Activated naive CD4-positive, alpha-beta T cell treated with anti-CD3 and anti-CD28 coated beads, Interleukin-2, amount 50 U/mL, for 72 hours (primary cell): ENCODE results near the gene APMAP. TPM values are rescaled to one million over a fixed set of nuclear protein-coding genes. Genes with fewer than 3 reads are reported as not detected.
"Not testable (repeated sequence)": the region's sequence is repeated elsewhere in the genome, so short reads cannot be mapped to it uniquely, and the experiment has no call there.

Source experiments
- ATAC-seq, 2 donors: fragments of 150-1000 bp; cut with Tn5 transposase; 2 replicates each; pipeline ENCODE4 v1.10.0; 2021; ENCODE audit warnings: mild to moderate bottlenecking in 2 of 2, moderate library complexity in 2 of 2
- DNase-seq, 2 donors: peaks; one replicate each; pipeline ENCODE4 v3.0.0; 2021 to 2022; ENCODE audit warnings: low spot score in 2 of 2
- H3K27ac Mint-ChIP-seq, 2 donors: one replicate each; pipeline ENCODE4 v1.8.0; 2022; ENCODE audit warnings: mild to moderate bottlenecking in 2 of 2, mixed read lengths in 2 of 2
- H3K36me3 Mint-ChIP-seq, 2 donors: one replicate each; pipeline ENCODE4 v1.8.0; 2022; ENCODE audit warnings: mixed read lengths in 2 of 2
- H3K9me3 Mint-ChIP-seq, 2 donors: one replicate each; pipeline ENCODE4 v1.8.0; 2022; ENCODE audit warnings: mixed read lengths in 2 of 2
- total RNA-seq, 2 donors: library from RNA; stranded (reverse); gene quantifications; one replicate each; pipeline ENCODE4 v1.2.3, GENCODE V29; 2022

Gene APMAP
- total RNA-seq, 2 donors from 2014 or later: 33.7 to 57.6 TPM

DNA sequence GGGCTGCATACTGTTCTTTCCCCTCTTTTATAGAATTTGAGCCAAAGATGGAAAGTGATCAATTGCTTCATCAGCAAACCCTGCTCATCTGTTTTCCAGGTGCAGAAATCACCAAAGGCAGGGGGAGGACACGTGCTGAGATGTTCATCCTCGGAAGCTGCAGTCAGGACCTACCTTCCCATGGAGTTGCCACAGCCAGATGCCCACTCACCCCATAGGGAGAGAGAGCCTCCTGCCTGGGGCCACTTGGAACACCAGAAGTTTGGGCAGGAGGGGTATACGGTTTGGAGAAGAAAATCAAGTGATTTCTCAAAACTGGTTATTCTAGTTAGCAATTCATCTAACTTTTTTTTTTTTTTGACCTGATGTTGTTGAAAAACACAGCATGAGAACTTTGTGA is 48.8 kb downstream of the APMAP start:
- ATAC-seq: no peak
- H3K9me3 Mint-ChIP-seq: peaks cover 28 to 60% of the 10 kb centered on the region in 2 donors

GRCh38 chr20:24943196-24943595 is 49.4 kb downstream of the APMAP start:
- DNase-seq (no peak), ATAC-seq (no peak)
- H3K9me3 Mint-ChIP-seq: peaks cover 28 to 60% of the 10 kb centered on the region in 2 donors
- H3K36me3 Mint-ChIP-seq: peaks cover 47 to 66% of the 10 kb centered on the region in 2 donors
- no peak overlapping the region for H3K27ac Mint-ChIP-seq

More for the DNA sequence above, 48.8 kb downstream of the APMAP start:
- no peak for DNase-seq
- Mint-ChIP-seq H3K36me3 (peaks cover 45 to 71% of the 10 kb centered on the region in 2 donors), H3K27ac (no peak overlapping the region)

- Mint-ChIP-seq H3K9me3 (peaks cover 24 to 60% of the 10 kb centered on the region in 2 donors), H3K36me3 (peaks cover 44 to 61% of the 10 kb centered on the region in 2 donors), H3K27ac (peak overlapping the region in 1 of 2 donors; percentile 46)
- no peak for DNase-seq
- no peak for ATAC-seq
Measured at GRCh38 chr20:24942679-24943078, 49.9 kb downstream of the APMAP start.

DNA sequence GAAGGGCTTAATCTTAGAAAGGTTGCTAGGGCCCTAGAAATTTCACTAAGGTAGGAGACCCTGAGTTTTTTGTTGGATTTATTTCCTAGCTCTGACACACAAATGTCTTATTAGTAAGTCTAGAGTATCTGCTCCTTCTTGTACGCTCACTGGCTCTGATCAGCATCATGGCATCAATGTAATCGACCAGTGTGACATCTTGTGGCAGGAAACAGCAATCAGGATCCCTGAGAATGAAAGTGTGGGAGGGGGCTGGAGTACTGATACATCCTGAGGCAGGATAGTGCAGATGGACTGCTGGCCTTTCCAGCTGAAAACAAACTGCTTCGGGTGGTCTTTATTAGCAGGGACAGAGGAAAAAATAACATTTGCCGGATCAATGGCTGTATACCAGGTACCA is 53.5 kb downstream of the APMAP start:
- DNase-seq (no peak), ATAC-seq (no peak)
- Mint-ChIP-seq H3K9me3 (peaks cover 4 to 35% of the 10 kb centered on the region in 2 donors), H3K27ac (no peak overlapping the region), H3K36me3 (peaks cover 17 to 37% of the 10 kb centered on the region in 2 donors)

GRCh38 chr20:24938498-24938897 is 54.1 kb downstream of the APMAP start:
- ATAC-seq (no peak), DNase-seq (no peak)
- H3K36me3 Mint-ChIP-seq: peaks cover 17 to 32% of the 10 kb centered on the region in 2 donors
- peaks cover 4 to 32% of the 10 kb centered on the region in 2 donors for H3K9me3 Mint-ChIP-seq
- H3K27ac Mint-ChIP-seq: no peak overlapping the region

DNA sequence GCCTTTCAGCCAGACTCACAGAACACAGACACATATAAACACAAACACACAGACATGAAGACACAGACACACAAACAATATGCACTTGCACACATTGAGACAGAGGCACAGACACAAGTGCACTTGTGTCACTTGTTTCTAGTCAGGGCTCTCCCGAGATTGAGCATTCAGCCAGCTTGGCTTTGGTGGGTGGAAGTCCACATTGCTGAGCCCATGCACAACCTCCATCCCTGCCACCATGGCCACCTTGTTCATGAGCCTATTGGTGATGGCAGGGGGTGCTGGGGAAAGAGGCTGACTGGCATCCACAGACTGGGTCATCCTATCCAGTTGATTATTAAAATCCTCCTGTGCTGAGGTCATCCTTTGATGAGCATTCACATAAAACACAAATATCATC is 55.0 kb downstream of the APMAP start:
- Mint-ChIP-seq H3K36me3 (peaks cover 17 to 35% of the 10 kb centered on the region in 2 donors), H3K9me3 (peaks cover 4 to 36% of the 10 kb centered on the region in 2 donors), H3K27ac (no peak overlapping the region)
- no peak for ATAC-seq
- no peak for DNase-seq

GRCh38 chr20:24936526-24937407 is 55.8 kb downstream of the APMAP start:
- Mint-ChIP-seq H3K36me3 (peaks cover 10 to 33% of the 10 kb centered on the region in 2 donors), H3K9me3 (peaks cover 4 to 33% of the 10 kb centered on the region in 2 donors)
- ATAC-seq: no peak

DNA sequence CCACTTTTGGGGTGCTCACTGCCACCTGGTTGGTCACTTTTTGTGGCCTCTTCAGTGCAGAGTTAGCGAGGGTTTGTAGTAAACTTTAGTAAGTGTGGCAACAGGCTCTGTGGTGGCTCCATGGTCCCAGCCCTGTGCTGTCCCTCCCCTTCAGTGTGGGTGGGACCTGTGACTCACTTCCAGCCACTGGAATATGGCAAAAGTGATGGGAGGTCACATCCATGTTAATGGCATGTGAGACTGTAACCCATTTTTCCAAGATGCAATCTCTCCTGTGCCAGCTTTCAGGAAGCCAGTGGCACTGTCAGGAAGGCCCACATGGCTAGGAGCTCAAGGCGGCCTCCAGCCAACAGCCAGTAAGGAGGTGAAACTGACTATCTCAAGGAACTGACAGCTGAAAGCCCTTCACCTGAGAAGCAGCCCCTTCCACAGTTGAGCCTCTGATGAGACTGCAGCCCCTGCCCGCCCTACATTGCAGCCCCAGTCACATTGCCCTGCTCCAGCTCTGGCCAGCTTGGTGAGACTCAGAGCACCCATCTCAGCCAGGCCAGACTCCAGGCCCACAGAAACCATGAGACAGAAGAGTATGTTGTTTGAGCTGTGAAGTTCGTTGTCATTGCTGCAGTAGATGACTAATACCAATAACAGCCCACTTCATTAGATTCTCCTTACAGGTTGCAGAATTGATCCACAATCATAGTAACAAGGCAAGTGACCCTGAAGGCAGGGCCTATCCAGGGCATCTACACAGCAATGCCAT is 56.6 kb downstream of the APMAP start:
- Mint-ChIP-seq H3K36me3 (peaks cover 9 to 25% of the 10 kb centered on the region in 2 donors), H3K9me3 (peaks cover 4 to 27% of the 10 kb centered on the region in 2 donors), H3K27ac (peak overlapping the region; percentile 29 to 59)
- no peak for DNase-seq
- peak; percentile 66 to 80 for ATAC-seq

More at GRCh38 chr20:24936526-24937407, 55.8 kb downstream of the APMAP start:
- H3K27ac Mint-ChIP-seq: peak overlapping the region; percentile 29 to 59
- DNase-seq: no peak

DNA sequence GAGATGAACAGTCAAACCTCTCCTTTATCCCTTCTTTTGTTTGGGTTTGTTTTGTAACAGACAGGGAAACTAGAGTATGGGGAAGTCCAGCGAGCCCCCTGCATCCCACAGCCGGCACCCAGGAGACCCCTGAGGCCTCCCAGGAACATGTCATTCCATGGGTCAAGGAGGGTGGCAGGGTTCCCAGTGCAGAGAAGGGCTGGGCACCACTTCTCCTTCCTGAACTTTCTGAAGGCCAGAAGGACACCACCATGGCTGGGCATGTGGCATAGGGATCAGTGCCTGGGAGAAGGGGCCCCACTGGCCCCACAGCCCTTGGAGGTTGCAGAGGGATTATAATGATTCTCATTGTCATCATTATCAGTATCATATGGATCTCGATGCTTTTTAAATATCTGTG is 57.4 kb downstream of the APMAP start:
- DNase-seq (no peak), ATAC-seq (no peak)
- no peak overlapping the region for H3K27ac Mint-ChIP-seq
- H3K36me3 Mint-ChIP-seq: peaks cover 4 to 17% of the 10 kb centered on the region in 2 donors
- peaks cover 0 to 20% of the 10 kb centered on the region in 2 donors for H3K9me3 Mint-ChIP-seq

DNA sequence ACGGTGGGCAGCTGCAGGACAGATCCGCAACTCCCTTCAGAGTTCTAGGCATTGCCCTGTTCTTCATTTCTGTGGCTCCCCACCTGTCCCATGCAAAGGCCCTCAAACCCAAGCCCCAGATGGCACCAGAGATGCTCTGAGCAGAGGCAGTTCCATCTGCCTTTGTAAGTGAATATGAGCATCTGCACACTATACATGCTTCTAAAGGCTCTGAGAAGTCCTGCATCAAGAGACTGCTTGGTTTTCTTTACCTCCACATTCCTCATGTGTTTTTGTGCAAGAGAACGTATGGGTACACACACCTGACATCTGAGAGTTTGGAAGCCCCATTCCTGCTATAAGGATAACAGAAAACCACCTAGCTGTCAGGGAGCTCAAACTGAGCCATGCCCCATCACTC is 57.8 kb downstream of the APMAP start:
- no peak for DNase-seq
- H3K36me3 Mint-ChIP-seq: peaks cover 4 to 16% of the 10 kb centered on the region in 2 donors
- no peak overlapping the region for H3K27ac Mint-ChIP-seq
- no peak for ATAC-seq
- peaks cover 0 to 20% of the 10 kb centered on the region in 2 donors for H3K9me3 Mint-ChIP-seq

DNA sequence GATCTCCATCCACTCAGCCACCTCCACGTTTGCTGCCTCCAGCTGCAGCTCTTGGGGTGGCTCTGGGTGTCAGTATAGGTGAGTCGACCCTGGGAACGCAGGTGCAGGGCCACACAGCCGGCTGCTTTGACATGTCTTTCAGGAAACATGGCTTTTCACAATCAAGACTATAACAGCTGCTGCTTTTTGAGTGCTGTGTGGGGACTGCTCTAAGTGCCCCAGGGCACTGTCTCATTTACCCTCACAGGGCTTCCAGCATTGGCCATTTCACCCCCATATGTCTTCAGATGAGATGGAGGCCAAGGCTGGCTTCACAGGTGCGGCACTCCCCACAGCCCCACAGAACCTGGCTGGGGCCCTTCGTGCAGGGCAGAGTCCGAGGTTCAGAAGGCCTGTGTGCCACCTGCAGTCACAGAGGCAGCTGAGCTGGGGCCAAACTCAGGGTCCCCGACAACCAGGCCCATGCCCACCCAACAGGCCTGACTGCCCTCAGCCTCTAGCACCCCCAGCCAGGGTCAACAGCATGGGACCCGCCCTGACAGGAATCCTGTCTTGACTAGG is 58.4 kb downstream of the APMAP start:
- ATAC-seq: no peak
- Mint-ChIP-seq H3K27ac (no peak overlapping the region), H3K9me3 (peaks cover 0 to 20% of the 10 kb centered on the region in 2 donors), H3K36me3 (peaks cover 4 to 16% of the 10 kb centered on the region in 2 donors)
- no peak for DNase-seq

DNA sequence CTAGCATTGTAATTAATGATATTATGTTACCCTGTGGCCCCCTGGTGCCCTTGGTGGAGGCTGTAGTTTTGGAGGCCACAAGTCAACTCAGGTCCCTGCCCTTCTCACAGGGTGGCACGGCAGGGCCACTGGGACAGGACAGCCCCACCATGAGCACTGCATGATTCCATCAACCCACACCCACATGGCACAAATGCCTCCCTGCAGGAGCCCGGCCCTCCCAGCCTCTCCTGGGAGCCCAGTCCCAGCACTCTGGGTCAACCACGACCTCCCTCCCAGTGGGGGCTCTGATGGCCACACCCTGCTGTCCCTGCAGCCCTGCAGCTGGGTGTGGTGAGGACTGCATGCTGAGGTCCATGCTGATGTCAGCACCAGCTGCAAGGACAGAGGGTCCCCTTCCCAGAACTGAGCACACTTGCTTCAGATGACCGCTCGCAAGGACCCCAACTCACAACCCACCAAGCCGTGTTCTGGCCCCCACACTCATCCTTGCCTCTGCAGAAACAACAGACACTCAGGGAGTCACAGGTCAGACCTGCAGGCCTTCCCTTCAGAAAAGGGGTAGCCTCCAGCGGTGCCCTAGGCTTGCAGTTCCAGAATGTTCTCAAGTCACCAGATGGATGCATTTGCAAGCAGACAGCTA is 59.2 kb downstream of the APMAP start:
- DNase-seq (no peak), ATAC-seq (no peak)
- H3K36me3 Mint-ChIP-seq: peaks cover 3 to 16% of the 10 kb centered on the region in 2 donors
- H3K27ac Mint-ChIP-seq: peak overlapping the region in 1 of 2 donors; percentile 25
- peaks cover 0 to 20% of the 10 kb centered on the region in 2 donors for H3K9me3 Mint-ChIP-seq

DNA sequence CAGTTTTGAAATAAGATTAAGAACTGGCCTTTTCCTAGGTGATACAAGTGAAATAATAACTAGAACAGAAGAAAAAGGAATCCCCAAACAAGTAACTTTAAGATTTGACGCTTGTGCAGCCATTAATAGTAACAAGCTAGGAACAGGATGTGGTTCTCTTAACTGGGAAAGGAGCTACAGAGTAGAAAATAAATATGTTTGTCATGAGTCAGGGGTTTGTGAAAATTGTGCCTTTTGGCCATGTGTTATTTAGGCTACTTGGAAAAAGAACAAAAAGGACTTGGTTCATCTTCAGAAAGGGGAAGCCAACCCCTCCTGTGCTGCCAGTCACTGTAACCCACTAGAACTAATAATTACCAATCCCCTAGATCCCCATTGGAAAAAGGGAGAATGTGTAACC is 60.7 kb downstream of the APMAP start:
- peaks cover 0 to 16% of the 10 kb centered on the region in 2 donors for H3K36me3 Mint-ChIP-seq
- not testable (repeated sequence) for ATAC-seq, DNase-seq
- H3K27ac Mint-ChIP-seq: peak overlapping the region; percentile 29 to 68
- peaks cover 0 to 14% of the 10 kb centered on the region in 2 donors for H3K9me3 Mint-ChIP-seq

DNA sequence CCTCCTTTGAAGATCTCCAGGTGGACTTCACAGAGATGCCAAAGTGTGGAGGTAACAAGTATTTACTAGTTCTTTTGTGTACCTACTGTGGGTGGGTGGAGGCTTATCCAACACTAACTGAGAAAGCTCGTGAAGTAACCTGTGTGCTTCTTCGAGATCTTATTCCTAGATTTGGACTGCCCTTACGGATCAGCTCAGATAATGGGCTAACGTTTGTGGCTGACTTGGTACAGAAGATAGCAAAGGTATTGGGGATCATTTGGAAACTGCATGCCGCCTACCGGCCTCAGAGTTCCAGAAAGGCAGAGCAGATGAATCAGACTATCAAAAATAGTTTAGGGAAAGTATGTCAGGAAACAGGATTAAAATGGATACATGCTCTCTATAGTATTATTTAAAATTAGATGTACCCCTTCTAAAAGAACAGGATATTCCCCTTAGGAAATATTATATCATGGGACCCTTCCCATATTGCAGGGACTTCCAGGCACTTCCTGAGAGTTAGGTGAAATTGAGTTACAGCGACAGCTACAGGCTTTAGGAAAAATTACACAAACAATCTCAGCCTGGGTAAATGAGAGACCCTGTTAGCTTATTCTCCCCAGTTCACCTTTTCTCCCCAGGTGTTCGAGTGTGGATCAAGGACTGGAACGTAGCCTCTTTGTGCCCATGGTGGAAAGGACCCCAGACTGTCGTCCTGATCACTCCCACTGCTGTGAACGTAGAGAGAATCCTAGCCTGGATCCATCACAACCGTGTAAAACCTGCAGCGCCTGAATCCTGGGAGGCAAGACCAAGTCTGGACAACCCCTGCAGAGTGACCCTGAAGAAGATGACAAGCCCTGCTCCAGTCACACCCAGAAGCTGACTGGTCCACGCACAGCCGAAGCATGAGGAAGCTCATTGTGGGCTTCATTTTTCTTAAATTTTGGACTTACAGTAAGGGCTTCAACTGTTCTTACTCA is 61.5 kb downstream of the APMAP start:
- DNase-seq, ATAC-seq, H3K36me3 Mint-ChIP-seq, H3K9me3 Mint-ChIP-seq: not testable (repeated sequence)
- H3K27ac Mint-ChIP-seq: peak overlapping the region in 1 of 2 donors; percentile 68
